Stimulated activated CD8-positive, alpha-beta memory T cell treated with anti-CD3 and anti-CD28 coated beads, Interleukin-2, amount 100 ng/mL, for 1 hour (primary cell): ENCODE data around the gene MAPK11.
"Not testable (repeated sequence)": the region's sequence is repeated elsewhere in the genome, so short reads cannot be mapped to it uniquely, and the experiment has no call there.

ENCODE experiments used
- DNase-seq, 2 donors: peaks; one replicate each; pipeline ENCODE4 v3.0.0-alpha.2; 2020; ENCODE audit warnings: low read depth in 2 of 2

MAPK11 gene

GRCh38 chr22:50276143-50276542 lies 6.0 kb upstream of the MAPK11 start:
- DNase-seq = no peak

GRCh38 chr22:50275181-50276055 lies 5.2 kb upstream of the MAPK11 start:
- DNase-seq = no peak

GRCh38 chr22:50274771-50275170 lies 4.6 kb upstream of the MAPK11 start:
- no peak for DNase-seq

- DNase-seq = no peak
Measured at GRCh38 chr22:50274311-50274710, 4.1 kb upstream of the MAPK11 start.

GRCh38 chr22:50273781-50274180 lies 3.6 kb upstream of the MAPK11 start:
- not testable (repeated sequence) for DNase-seq

GRCh38 chr22:50273352-50273751 lies 3.2 kb upstream of the MAPK11 start:
- DNase-seq = not testable (repeated sequence)

- no peak for DNase-seq
Measured at GRCh38 chr22:50272044-50272802, 2.0 kb upstream of the MAPK11 start.

- no peak for DNase-seq
Measured at GRCh38 chr22:50271519-50271970, 1.4 kb upstream of the MAPK11 start.

GRCh38 chr22:50270666-50271394 lies 650 bp upstream of the MAPK11 start:
- peak; percentile 47 to 54 for DNase-seq

- DNase-seq = no peak
Measured at GRCh38 chr22:50269573-50269969, 609 bp downstream of the MAPK11 start.

- no peak for DNase-seq
Measured at GRCh38 chr22:50268655-50269113, 1.5 kb downstream of the MAPK11 start.

GRCh38 chr22:50267591-50268390 lies 2.4 kb downstream of the MAPK11 start:
- DNase-seq = no peak

- DNase-seq = no peak
Measured at GRCh38 chr22:50266994-50267393, 3.2 kb downstream of the MAPK11 start.

GRCh38 chr22:50264946-50265669 lies 5.1 kb downstream of the MAPK11 start:
- DNase-seq = no peak

GRCh38 chr22:50264104-50264745 lies 6.0 kb downstream of the MAPK11 start:
- no peak for DNase-seq

- no peak for DNase-seq
Measured at GRCh38 chr22:50262973-50263617, 7.1 kb downstream of the MAPK11 start.

- DNase-seq = no peak
Measured at GRCh38 chr22:50262460-50262911, 7.7 kb downstream of the MAPK11 start.

GRCh38 chr22:50261615-50262459 lies 8.3 kb downstream of the MAPK11 start, which contains the start of gene MAPK12:
TSS of gene MAPK12 (minus strand) at chr22:50261683. CDS start at chr22:50261509, 174 bp downstream.
- DNase-seq = no peak
